Measurements from ENCODE around the gene CNOT6L.
"Not testable (repeated sequence)": the region's sequence is repeated elsewhere in the genome, so short reads cannot be mapped to it uniquely, and the experiment has no call there.

Gene CNOT6L

DNA sequence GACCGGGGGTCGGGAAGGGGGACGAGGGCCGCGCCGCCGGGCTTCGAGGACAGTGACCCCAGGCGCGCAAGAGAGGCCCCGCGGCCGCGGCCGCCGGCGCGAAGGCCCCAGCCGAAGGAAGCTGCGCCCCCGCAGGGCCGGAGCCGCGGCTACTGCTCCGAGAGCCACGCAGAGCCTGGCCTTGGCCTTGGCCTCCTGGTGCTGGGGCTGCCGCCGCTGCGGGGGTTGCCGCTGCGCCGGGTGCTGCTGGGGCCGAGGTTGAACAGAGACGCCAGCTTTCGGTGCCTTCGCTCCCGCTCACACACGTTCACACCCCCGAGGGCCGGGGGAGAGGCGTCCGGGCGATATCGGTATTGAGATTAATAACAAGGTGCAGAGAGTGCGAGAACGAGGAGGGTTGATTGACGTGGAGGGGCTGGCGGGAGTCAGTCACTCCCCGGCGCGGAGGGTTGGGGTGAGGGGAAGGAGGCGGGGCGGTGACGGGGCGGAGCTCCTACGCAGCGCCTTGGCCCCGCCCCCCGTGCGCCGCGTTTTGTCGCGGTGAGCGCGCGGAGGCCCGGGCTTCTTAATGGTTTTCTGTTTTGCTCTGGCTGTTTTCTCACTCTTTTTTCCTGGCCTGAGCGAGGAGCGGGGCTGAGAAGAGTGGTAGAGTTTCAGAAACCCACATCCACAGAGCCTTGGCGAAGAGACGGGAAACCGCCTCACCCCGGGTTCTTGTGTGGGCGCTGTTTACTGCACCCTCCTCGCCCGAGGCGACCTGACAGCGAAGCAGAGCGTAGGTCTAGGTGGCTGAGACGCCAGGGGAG lies 878 bp upstream of the CNOT6L start:
- peak; percentile 98 for DNase-seq

DNA sequence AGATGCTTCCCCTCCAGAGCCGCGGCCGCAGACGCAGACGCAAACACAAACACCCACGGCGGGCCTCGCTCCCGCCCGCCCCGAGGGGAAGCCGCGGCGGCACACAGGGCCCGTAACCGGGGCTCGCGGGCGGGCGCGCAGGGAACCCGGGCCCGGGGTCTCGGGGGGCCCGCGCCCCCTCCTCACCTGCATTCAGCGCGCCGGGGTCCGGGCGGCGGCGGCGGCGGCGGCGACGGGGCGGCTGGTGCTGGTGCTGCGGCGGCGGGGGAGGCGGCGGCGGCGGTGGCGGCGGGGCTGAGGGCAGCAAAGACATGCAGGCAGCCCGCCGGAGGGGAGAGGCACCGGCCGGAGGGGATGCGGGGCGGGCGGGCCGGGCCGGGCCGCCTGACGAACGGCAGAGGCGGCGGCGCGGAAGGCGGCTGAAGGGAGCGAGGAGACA lies 255 bp upstream of the CNOT6L start:
- DNase-seq, result peak; percentile 94

DNA sequence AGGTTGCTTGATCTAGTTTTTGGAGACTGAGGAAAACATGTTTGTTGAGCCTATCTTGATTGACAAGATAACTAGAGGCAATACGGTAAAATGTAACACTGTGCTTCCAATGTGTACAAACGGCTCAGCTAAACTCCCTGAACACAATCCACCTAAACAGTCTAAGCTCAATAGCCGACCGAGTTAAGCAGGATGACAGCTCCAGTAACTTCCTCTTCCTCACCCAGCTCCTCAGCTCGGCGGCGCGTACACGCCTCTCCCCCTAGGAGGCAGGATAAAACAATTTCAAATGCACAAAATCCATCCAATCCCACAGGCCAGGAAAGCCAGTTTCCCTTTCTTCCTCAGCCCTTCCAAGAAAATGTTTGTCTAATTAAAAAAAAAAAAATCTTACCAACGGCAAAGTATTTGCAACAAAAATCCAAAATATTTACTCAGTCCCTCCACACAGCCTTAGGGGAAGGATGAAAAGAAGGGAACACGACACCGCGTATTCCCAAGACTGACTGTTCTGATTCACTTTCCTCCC lies 1.0 kb downstream of the CNOT6L start:
- DNase-seq, result peak; percentile 82

DNA sequence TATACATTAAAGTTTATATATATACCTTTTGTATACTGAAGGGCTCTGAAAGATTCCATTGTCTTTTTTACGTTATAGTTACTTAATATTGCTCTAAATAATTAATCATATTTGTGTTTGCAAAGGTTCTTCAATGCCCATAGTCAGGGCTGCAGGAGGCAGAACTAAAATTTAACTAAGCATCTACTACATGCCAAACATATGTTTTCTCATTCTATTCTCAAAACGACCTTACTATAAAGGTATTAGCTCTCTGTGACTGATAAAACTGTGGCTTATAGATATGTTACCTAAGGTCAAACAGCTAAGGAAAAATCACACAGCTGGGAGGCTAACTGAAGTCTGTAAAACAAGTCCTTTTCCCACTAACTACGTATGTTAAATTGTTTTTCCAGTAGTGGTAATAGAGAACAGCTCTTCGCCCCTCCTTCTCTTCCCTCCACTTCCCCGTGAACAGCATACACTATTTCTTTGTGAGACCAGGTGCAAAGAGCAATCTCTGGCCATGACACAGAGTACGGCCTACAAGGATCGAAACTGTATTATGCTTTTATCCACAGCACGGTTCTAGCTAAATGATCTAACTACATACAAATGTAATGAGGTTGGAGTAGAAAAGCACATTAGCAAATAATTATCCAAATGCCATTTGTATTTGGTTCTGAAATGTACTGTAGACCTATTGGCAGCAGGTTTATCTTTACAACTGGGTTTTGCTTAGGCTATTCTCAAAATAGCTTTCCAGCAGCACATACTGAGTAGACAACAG lies 1.7 kb downstream of the CNOT6L start:
- DNase-seq, result no peak

DNA sequence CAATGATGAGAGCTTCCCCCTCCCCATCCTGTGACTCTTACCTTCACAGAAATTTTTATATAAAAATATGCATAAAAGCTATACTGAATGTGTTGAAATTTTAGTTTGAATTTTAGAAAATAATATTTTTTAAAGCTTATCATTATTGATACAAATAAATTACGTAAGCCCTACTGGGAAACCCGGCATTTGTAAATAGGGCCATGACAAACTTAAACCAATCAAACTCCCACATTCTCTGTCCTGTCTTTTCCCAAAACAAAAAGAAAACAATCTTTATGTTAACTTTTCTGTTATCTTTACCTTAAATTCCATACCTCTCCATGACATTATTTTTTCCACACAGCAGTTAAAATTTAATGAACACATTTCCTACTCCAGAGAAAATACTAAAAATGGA lies 2.6 kb downstream of the CNOT6L start:
- DNase-seq, result no peak

DNA sequence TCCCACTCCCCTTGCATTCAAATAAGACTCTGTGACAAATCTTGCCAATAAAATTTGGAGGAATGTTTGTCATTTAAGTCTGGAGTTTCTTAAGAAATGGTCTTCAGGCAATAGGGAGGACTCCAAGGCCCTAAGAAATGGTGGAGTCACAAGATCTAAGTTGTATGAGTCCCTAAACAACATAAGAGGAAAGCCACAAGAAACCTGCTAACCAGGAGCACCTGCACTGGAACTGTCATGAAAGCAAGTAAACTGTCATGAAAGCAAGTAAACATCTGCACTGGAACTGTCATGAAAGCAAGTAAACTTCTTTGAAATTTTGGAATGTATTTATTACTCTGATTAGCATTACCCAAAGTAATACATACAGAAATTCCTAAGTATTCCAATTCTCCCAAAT lies 3.5 kb downstream of the CNOT6L start:
- no peak for DNase-seq

DNA sequence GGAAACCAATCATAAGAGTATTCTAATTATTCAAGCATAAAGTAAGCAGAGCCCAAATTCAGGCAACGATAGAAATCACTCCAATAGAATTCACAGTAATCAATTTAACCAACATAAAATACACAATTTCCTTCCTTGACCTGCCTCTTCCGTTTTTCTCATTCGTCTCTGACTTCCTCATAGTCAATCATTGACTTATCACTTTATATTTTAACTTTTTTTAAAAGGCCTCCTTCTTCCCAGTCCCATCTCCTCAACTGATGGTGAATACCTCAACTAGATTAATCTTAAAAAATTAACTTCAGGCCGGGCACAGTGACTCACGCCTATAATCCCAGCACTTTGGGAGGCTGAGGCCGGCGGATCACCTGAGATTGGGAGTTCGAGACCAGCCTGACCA lies 13.3 kb downstream of the CNOT6L start:
- no peak for DNase-seq

DNA sequence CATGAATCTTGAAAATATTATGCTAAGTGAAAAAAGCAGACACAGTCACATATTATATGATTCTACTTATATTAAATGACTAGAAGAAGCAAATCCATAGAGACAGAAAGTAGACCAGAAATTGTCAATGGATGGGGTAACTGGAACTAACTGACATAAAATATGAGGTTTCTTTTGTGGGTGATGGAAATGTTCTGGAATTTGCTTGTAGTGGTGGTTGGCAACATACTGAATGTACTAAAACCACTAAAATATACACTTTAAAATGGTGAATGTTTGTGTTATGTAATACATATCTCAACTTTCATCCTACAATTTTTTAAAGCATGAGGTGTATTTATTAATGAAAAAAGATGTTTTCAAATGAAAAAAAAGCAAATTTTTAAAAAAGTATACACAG lies 14.7 kb downstream of the CNOT6L start:
- no peak for DNase-seq

DNA sequence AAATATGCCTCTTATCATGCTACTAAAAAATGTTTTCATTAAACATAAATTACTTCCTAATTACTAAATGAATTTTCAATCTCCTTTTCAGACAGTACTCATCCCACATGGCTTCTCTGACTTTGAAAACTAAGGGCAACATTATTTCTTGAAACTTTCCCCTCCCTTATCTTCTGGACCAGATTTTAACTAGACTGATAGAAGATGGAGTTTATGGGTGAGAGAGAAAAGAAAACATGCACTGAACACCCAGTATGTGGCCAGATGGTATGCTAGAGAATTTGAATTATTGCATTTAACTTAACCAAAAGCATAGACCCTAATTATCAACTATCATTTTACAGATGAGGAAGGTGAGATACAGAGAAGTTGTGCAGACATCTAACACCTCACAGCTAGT lies 16.8 kb downstream of the CNOT6L start:
- no peak for DNase-seq

DNA sequence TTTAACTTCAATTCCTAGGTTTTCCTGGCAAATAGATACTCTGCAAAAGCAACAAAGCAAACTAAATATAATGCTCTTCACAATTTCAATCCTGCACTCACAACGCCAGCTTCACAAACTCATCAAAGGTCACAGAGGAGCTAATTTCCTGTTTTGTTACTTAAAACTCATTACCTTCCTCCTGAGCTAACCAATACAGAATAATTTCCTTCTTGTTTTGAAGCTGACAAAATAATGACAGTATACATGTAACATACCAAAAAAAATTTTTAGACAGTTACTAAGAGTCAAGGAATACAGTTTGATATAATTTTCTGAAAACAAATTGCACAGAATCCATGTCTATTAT lies 17.9 kb downstream of the CNOT6L start:
- DNase-seq, result no peak

DNA sequence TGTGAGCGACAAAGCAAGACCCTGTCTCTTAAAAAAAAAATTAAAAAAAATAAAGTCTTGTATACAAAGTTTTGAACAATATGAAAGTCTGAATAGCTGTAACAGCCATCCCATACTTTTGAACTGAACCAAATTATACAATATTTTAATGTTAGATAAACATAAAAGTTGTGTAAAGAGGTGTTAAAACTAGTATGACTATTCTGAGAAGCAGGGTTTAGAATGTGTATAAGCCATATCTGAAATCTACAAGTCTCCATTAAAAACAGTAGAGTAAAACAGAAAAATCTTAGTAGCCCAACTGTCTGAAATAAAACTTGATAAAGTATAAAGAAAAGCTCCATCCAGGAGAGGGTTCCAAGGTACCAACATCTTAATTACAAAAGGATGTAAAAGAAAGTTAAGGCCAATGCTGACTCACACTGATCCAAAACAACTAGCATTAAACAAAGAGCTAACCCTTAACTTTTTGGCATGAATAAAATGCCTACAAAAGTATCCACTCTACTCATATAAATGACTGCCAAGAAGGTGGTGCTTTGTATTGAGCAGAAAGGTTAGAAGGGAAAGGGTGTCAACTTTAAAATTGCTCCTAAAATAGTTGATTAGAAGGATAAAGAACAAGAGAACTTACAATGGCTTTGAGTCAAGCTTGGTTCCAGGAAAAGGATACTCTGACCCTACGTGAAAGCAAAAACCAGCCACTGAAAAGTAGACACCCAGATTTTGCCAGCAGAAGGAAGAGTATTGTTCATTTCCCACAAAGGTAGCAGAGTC lies 18.5 kb downstream of the CNOT6L start:
- DNase-seq, result no peak

DNA sequence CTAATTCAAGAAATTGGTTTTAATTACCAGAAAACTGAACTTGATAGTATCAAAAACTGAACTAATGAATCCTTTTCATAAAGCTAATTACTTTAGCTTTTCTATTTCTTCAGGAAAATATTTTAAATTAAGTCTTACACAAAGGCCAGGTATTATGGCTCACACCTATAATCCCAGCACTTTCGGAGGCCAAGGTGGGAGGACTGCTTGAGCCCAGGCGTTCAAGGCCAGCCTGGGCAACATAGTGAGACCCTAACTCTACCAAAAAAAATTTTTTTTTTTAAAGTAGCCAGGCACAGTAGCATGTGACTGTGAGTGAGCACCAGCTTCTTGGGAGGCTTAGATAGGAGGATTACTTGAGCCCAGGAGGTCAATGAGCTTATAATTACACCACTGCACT lies 19.1 kb downstream of the CNOT6L start:
- no peak for DNase-seq

DNA sequence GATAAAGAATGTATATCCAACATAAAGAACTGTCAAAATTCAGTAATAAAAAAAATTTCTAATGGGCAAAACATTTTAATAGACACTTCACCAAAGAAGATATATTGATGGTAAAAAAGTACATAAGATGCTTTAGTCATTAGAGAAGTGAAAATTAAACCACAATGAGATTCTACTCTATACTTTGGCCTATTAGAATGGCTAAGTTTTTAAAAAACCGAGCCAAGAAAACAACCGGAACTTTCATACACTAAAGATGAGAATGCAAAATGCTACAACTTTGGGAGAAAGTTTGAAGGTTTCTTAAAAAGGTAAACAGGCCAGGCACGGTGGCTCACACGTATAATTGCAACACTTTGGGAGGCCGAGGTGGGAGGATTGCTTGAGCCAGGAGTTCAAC lies 20.8 kb downstream of the CNOT6L start:
- no peak for DNase-seq

DNA sequence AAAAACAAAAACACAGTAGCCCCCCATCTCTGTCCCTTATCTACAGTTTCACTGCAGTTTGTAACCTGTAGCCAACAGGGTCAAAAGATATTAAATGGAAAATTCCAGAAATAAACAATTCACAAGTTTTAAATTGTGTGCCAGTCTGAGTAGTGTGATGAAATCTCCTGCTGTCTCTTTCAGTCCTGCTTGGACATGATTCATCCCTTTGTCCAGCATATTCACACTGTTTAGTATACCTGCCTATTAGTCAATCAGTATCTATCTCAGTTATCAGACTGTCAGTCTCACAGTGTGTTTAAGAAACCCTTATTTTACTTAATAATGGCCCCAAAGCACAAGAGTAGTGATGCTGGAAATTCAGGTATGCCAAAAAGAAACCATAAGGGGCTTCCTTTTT lies 21.9 kb downstream of the CNOT6L start:
- no peak for DNase-seq

DNA sequence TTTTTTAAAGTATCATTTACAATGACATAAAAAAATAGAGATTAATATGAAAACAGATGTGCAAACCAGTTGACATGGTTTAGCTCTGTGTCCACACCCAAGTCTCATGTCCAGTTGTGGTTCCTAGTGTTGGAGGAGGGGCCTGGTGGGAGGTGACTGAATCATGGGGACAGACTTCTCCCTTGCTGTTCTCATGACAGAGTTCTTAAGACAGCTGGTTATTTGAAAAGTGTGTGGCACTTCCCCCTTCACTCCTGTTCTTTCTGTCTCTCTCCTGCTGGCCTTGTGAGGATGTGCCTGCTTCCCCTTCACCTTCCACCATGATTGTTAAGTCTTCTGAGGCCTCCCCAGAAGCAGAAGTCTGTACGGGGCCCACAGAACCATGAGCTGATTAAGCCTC lies 23.8 kb downstream of the CNOT6L start:
- no peak for DNase-seq

DNA sequence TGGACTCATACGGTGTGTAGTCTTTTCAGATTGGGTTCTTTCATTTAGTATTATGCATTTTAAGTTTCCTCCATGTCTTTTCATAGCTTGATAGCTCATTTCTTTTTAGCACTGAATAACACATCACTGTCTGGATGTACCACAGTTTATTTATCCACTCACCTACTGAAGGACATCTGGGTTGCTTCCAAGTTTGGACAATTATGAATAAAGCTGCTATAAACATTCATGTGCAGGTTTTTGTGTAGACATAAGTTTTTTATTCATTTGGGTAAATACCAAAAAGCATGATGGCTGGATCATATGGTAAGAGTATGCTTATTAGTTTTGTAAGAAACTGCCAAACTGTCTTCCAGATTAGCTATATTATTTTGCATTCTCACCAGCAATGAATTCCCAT lies 29.0 kb downstream of the CNOT6L start:
- DNase-seq, result no peak

DNA sequence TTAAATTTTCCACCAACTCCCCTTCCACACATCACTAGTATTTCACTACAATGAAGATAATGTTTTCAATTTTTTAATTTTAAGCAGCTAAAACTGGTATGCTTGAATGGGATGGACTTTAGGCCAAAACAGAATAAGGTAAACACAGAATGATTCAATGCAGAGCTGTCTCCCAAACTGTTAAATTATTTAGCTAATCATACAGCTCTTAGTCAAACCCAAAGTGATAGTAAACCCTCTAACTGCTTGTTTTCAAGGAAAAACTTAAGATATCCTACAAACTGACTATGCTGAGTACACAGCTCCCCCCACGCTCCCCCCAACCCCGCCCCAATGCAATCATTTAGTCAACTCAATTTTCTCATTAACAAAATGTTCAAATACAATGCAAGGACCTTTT lies 30.2 kb downstream of the CNOT6L start:
- DNase-seq, result no peak

DNA sequence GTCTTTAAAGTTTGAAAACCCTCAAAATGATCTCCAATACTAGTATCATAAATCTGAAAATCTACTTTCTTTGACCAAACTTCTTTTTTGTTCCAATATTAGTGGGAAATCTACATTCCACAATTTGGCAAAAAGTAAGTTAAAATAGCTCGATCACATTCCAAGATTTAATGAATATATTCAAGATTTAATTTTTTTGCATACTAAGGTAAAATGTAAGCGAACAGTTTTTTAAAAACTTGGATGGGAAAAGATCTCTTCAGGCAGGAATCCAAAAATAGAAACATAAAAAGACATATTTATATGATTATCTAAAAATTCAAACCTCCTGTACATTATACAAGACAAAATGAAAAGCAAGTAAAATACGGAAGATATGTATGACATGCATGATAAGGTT lies 31.2 kb downstream of the CNOT6L start:
- no peak for DNase-seq

DNA sequence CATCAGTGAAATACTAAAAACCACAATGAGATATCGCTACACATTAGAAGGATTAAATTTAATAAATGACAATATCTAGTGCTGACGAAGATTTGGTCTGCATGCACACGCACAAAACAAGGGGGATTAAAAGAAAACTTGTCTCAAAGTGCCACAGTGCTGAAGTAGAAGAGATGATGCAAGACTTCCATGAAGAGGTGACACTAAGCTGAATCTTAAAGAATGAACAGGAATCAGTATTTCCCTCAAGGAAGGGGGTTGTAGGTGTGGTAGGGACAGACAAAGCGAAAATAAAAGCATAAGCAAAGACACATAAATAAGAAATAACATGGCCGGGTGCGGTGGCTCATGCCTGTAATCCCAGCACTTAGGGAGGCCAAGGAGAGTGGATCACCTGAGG lies 33.5 kb downstream of the CNOT6L start:
- no peak for DNase-seq

DNA sequence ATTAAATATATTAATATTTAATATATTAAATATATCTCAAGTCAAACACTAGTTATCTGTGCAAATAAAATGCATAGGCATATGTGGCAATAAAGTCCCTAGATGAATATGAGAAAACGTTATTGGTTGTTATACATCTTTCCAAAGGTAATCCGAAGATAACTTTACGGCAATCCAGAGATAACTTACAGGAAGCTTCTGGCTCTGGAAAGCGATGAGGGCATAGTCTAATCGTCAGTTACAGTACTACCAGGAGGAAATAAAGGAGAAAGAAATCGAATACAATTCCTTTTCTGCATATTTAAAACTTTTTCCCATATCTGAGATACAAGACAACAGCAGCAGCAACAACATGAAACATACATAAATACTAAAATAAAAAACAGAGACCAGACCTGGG lies 35.3 kb downstream of the CNOT6L start:
- DNase-seq, result no peak

DNA sequence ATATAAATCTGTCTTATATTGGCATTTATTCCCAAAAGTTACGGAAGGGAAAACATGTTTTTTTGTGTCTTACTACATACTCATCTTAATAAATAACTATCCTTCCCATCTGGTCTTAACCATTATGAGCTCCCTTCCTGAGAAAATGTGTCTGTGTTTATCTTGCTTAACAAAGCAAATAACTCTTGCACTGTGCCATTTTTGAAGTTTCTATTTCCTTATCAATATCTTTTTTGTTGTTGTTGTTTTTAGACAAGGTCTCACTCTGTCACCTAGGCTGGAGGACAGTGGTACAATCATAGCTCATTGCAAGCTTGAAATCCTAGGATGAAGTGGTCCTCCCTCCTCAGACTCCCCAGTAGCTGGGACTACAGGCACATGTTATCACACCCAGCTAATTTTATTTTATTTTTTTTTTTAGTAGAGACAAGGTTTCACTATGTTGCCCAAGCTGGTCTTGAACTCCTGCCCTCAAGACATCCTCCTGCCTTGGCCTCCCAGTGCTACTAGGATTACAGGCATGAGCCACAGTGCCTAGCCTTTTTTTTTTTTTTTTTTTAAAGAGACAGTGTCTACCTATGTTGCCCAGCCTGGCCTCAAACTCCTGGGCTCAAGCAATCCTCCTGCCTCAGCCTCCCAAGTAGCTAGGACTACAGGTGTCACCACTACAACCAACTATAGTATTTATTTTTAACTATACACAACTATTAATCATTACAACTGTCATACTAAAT lies 36.9 kb downstream of the CNOT6L start:
- DNase-seq, result no peak

DNA sequence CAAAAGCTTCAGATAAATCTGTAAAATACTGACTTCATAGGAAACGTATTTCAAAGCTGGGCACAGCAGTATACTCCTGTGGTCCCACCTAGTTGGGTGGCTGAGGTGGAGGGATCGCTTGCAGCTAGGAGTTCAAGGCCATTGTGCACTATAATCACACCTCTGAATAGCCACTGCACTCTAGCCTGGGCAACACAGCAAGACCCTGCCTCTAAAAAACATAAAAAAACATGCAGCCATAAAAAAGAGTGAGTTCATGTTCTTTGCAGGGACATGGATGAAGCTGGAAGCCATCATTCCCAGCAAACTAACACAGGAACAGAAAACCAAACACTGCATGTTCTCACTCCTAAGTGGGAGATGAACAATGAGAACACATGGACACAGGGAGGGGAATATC lies 38.4 kb downstream of the CNOT6L start:
- DNase-seq, result not testable (repeated sequence)
